Mucosa of descending colon (tissue), 3 donors: ENCODE data around the gene INPP4B. TPM values are rescaled to one million over a fixed set of nuclear protein-coding genes. Genes with fewer than 3 reads are reported as not detected.

ENCODE experiments used
- ATAC-seq: fragments of 200-7000 bp; cut with Tn5 transposase; one replicate; pipeline ENCODE4 v1.9.1; 2020; ENCODE audit warnings: mild to moderate bottlenecking, moderate library complexity
- DNase-seq, 3 donors: peaks; one replicate each; pipeline ENCODE4 v3.0.0-alpha.2; 2020
- H3K36me3 ChIP-seq: fragments of 200-600 bp; one replicate; pipeline ENCODE4 v1.8.0; 2021; ENCODE audit warnings: low read depth, mild to moderate bottlenecking
- H3K4me1 ChIP-seq: fragments of 200-600 bp; one replicate; pipeline ENCODE4 v1.8.0; 2021; ENCODE audit warnings: low read depth, mild to moderate bottlenecking
- H3K4me3 ChIP-seq: fragments of 200-600 bp; one replicate; pipeline ENCODE4 v1.8.0; 2021; ENCODE audit warnings: mild to moderate bottlenecking
- H3K9me3 ChIP-seq: fragments of 200-600 bp; one replicate; pipeline ENCODE4 v1.8.0; 2021; ENCODE audit warnings: mild to moderate bottlenecking
- CTCF ChIP-seq: fragments of 200-600 bp; IDR thresholded peaks from one replicate; pipeline ENCODE4 v1.8.0; 2022; ENCODE audit warnings: antibody characterized with exemption, mild to moderate bottlenecking
- intact Hi-C, 2 donors: fragments of 100-400 bp; cut with DNase I in 1 of 2; cut with micrococcal nuclease in 1 of 2; formaldehyde crosslinking; loops; one replicate each; pipeline versions ENCODE4 v1.11.0 to v1.11.1; 2022; cut with DNase I, micrococcal nuclease
- total RNA-seq, 3 donors: library from RNA; stranded (reverse); fragmentation: NEBNext Ultra II Directional in 2 of 3; extraction: Animal tissue kit (Norgen Biotek cat#: 25700) in 2 of 3; gene quantifications; one replicate each; pipeline versions ENCODE4 v1.2.1 to v1.2.4, GENCODE V29; 2021 to 2023
- donor health status: DM: no; HTN: no; CAD: no; lungs with moderate emphysema.
- donor health status: DM: no; HTN: no; CAD: no.
- donor health status: DM: no; HTN: yes; CAD: no.

INPP4B gene
- total RNA-seq, 3 donors from 2014 or later: 22.2 to 27.3 (median 24.1) TPM

GRCh38 chr4:142316025-142316424 is 530.1 kb downstream of the INPP4B start:
- intact Hi-C loops: no loop called here
- no peak for ATAC-seq

GRCh38 chr4:142314686-142315085 is 531.4 kb downstream of the INPP4B start:
- ATAC-seq (peak; percentile 96), DNase-seq (peak in 2 of 3 donors; percentile 50 to 71)
- Histone ChIP-seq H3K4me1 (peaks cover 24% of the 10 kb centered on the region), H3K4me3 (no peak overlapping the region), H3K36me3 (no peaks in the 10 kb centered on the region), H3K9me3 (no peaks in the 10 kb centered on the region)
- TF ChIP-seq CTCF: no peak
- intact Hi-C loops: no loop called here

More at GRCh38 chr4:142316025-142316424, 530.1 kb downstream of the INPP4B start:
- H3K4me3 ChIP-seq: no peak overlapping the region
- peaks cover 24% of the 10 kb centered on the region for H3K4me1 ChIP-seq
- H3K36me3 ChIP-seq: no peaks in the 10 kb centered on the region
- no peaks in the 10 kb centered on the region for H3K9me3 ChIP-seq
- DNase-seq: no peak
- TF ChIP-seq CTCF: no peak

GRCh38 chr4:142314247-142314646 is 531.9 kb downstream of the INPP4B start:
- no peaks in the 10 kb centered on the region for H3K36me3 ChIP-seq
- peak in 1 of 3 donors; percentile 63 for DNase-seq
- H3K4me1 ChIP-seq: peaks cover 24% of the 10 kb centered on the region
- peak; percentile 90 for ATAC-seq
- intact Hi-C loops: no loop called here
- no peak overlapping the region for H3K4me3 ChIP-seq
- H3K9me3 ChIP-seq: no peaks in the 10 kb centered on the region
- TF ChIP-seq CTCF: no peak

GRCh38 chr4:142312391-142312790 is 533.7 kb downstream of the INPP4B start:
- intact Hi-C loops: no loop called here
- DNase-seq (no peak), ATAC-seq (no peak)
- no peak for TF ChIP-seq CTCF
- Histone ChIP-seq H3K9me3 (no peaks in the 10 kb centered on the region), H3K36me3 (no peaks in the 10 kb centered on the region), H3K4me1 (peaks cover 26% of the 10 kb centered on the region), H3K4me3 (no peak overlapping the region)

- intact Hi-C loops: no loop called here
- Histone ChIP-seq H3K4me3 (no peak overlapping the region), H3K4me1 (peaks cover 27% of the 10 kb centered on the region), H3K36me3 (no peaks in the 10 kb centered on the region), H3K9me3 (no peaks in the 10 kb centered on the region)
- no peak for TF ChIP-seq CTCF
- no peak for ATAC-seq
- DNase-seq: no peak
These were observed 534.2 kb downstream of the INPP4B start for GRCh38 chr4:142311916-142312315.

GRCh38 chr4:142309772-142310171 is 536.3 kb downstream of the INPP4B start:
- no peak for ATAC-seq
- no peak for DNase-seq
- intact Hi-C loops: no loop called here
- H3K4me3 ChIP-seq: no peak overlapping the region
- H3K36me3 ChIP-seq: no peaks in the 10 kb centered on the region
- no peaks in the 10 kb centered on the region for H3K9me3 ChIP-seq
- H3K4me1 ChIP-seq: peaks cover 14% of the 10 kb centered on the region
- no peak for TF ChIP-seq CTCF
